Measurements from ENCODE around the gene TIAM1. TPM values are rescaled to one million over a fixed set of nuclear protein-coding genes. Genes with fewer than 3 reads are reported as not detected.

The TIAM1 gene
- total RNA-seq, 2 donors from 2014 or later, result 6.0 to 38.1 TPM

GRCh38 chr21:31335957-31336738 lies 7.9 kb downstream of the TIAM1 start:
- TF ChIP-seq CTCF (IDR thresholded peaks at IDR 0.05), result no peak
- no peak for TF ChIP-seq POLR2A (IDR thresholded peaks at IDR 0.05)
- no peak for TF ChIP-seq POLR2AphosphoS5 (IDR thresholded peaks at IDR 0.05)
- Histone ChIP-seq H3K36me3 (no peaks in the 10 kb centered on the region), H3K27ac (no peak overlapping the region), H3K4me3 (no peak overlapping the region), H3K27me3 (replicated peaks; ENCODE audit: insufficient read depth) (no peaks in the 10 kb centered on the region), H3K9me3 (no peaks in the 10 kb centered on the region), H3K4me1 (replicated peaks) (no peaks in the 10 kb centered on the region)
- intact Hi-C loops (cut with DNase I), result no loop called here
- DNase-seq (ENCODE audit: low spot score), result no peak
- WGBS, result 84% methylated on average over 12 of the region's 12 CpGs

- WGBS, result 39% methylated on average over 10 of the region's 10 CpGs
- H3K36me3 ChIP-seq, result no peaks in the 10 kb centered on the region
- no peaks in the 10 kb centered on the region for H3K4me1 ChIP-seq (replicated peaks)
- no peak overlapping the region for H3K27ac ChIP-seq
- H3K27me3 ChIP-seq (replicated peaks; ENCODE audit: insufficient read depth), result no peaks in the 10 kb centered on the region
- no peak overlapping the region for H3K4me3 ChIP-seq
- intact Hi-C loops (cut with DNase I), result no loop called here
- TF ChIP-seq POLR2AphosphoS5 (IDR thresholded peaks at IDR 0.05) (no peak), CTCF (IDR thresholded peaks at IDR 0.05) (no peak), POLR2A (IDR thresholded peaks at IDR 0.05) (no peak)
- DNase-seq (ENCODE audit: low spot score), result no peak
- H3K9me3 ChIP-seq, result no peaks in the 10 kb centered on the region
These were observed 9.4 kb downstream of the TIAM1 start for GRCh38 chr21:31334648-31335121.

GRCh38 chr21:31332525-31332924 lies 11.5 kb downstream of the TIAM1 start:
- no peaks in the 10 kb centered on the region for H3K27me3 ChIP-seq (replicated peaks; ENCODE audit: insufficient read depth)
- H3K36me3 ChIP-seq, result no peaks in the 10 kb centered on the region
- H3K9me3 ChIP-seq, result no peaks in the 10 kb centered on the region
- no peak for DNase-seq (ENCODE audit: low spot score)
- WGBS, result 95% methylated on average over 2 of the region's 2 CpGs
- intact Hi-C loops (cut with DNase I), result no loop called here
- no peak overlapping the region for H3K27ac ChIP-seq
- TF ChIP-seq CTCF (IDR thresholded peaks at IDR 0.05) (no peak), POLR2A (IDR thresholded peaks at IDR 0.05) (no peak), POLR2AphosphoS5 (IDR thresholded peaks at IDR 0.05) (no peak)
- no peak overlapping the region for H3K4me3 ChIP-seq
- no peaks in the 10 kb centered on the region for H3K4me1 ChIP-seq (replicated peaks)

- Histone ChIP-seq H3K4me1 (replicated peaks) (no peaks in the 10 kb centered on the region), H3K36me3 (no peaks in the 10 kb centered on the region), H3K4me3 (no peak overlapping the region), H3K27me3 (replicated peaks; ENCODE audit: insufficient read depth) (no peaks in the 10 kb centered on the region), H3K27ac (no peak overlapping the region), H3K9me3 (no peaks in the 10 kb centered on the region)
- intact Hi-C loops (cut with DNase I), result no loop called here
- no peak for DNase-seq (ENCODE audit: low spot score)
- 73% methylated on average over 2 of the region's 2 CpGs for WGBS
- TF ChIP-seq CTCF (IDR thresholded peaks at IDR 0.05) (no peak), POLR2AphosphoS5 (IDR thresholded peaks at IDR 0.05) (no peak), POLR2A (IDR thresholded peaks at IDR 0.05) (no peak)
These were observed 12.8 kb downstream of the TIAM1 start for GRCh38 chr21:31331231-31331630.

- no peaks in the 10 kb centered on the region for H3K9me3 ChIP-seq
- no peak for TF ChIP-seq POLR2AphosphoS5 (IDR thresholded peaks at IDR 0.05)
- no peak for TF ChIP-seq POLR2A (IDR thresholded peaks at IDR 0.05)
- no peak for TF ChIP-seq CTCF (IDR thresholded peaks at IDR 0.05)
- H3K36me3 ChIP-seq, result no peaks in the 10 kb centered on the region
- no peaks in the 10 kb centered on the region for H3K4me1 ChIP-seq (replicated peaks)
- intact Hi-C loops (cut with DNase I), result no loop called here
- no peak for DNase-seq (ENCODE audit: low spot score)
- no peaks in the 10 kb centered on the region for H3K27me3 ChIP-seq (replicated peaks; ENCODE audit: insufficient read depth)
- WGBS, result 93% methylated on average over 2 of the region's 2 CpGs
- no peak overlapping the region for H3K27ac ChIP-seq
- H3K4me3 ChIP-seq, result no peak overlapping the region
These were observed 13.9 kb downstream of the TIAM1 start for GRCh38 chr21:31330144-31330483.

Measured in prostate gland (tissue), 2 donors.